Measurements from ENCODE around the gene TRIM21.

GRCh38 chr11:4393858-4394223 is 339 bp upstream of the TRIM21 start:
- TF ChIP-seq CTCF (IDR thresholded peaks at IDR 0.05), result no peak
- TF ChIP-seq ZFX (IDR thresholded peaks at IDR 0.05; ENCODE audit: borderline replicate concordance), result no peak
